SK-N-SH treated with all-trans-retinoic acid at 6 μM for 48 hours (cell line): Measurements from ENCODE around the gene XPOT.

Experiments
- CREB5 ChIP-seq: fragments of 250-450 bp; sonication (Bioruptor Pico); IDR thresholded peaks from 2 replicates; pipeline ENCODE4 v1.5.1; 2020; ENCODE audit warnings: low read depth, mild to moderate bottlenecking, moderate library complexity
- OSR1 ChIP-seq: fragments of 250-450 bp; sonication (Bioruptor Pico); IDR thresholded peaks from 2 replicates; pipeline ENCODE4 v1.8.0; 2022; ENCODE audit warnings: moderate library complexity, mild to moderate bottlenecking, inconsistent platforms
- TF ChIP-seq, protein P1 (sequence below): fragments of 250-450 bp; sonication (Bioruptor Pico); IDR thresholded peaks from 2 replicates; pipeline ENCODE4 v1.8.0; 2020; ENCODE audit warnings: mild to moderate bottlenecking, moderate library complexity, borderline replicate concordance

DNA sequence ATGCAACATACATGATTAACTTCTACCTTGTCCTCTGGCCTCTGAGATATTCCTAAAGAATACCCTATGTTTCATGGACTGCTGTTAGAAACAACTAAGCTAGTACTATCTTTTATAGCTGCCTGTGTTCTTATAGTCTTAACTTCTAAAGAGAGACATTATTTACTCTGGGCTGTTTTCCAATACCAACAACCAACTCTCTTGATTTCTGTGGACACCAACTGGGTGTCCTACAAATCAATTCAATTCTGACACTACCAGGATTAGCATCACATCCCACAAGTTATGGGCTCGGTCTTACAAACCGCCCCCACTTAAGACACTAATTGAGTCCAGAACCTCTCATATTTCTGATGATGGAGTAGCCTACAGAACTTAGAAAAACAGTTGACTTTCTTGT is 8.3 kb downstream of the XPOT start:
- TF ChIP-seq CREB5 (CRISPR knock-in tag) (no peak), OSR1 (no peak)
- TF ChIP-seq, protein P1, sequence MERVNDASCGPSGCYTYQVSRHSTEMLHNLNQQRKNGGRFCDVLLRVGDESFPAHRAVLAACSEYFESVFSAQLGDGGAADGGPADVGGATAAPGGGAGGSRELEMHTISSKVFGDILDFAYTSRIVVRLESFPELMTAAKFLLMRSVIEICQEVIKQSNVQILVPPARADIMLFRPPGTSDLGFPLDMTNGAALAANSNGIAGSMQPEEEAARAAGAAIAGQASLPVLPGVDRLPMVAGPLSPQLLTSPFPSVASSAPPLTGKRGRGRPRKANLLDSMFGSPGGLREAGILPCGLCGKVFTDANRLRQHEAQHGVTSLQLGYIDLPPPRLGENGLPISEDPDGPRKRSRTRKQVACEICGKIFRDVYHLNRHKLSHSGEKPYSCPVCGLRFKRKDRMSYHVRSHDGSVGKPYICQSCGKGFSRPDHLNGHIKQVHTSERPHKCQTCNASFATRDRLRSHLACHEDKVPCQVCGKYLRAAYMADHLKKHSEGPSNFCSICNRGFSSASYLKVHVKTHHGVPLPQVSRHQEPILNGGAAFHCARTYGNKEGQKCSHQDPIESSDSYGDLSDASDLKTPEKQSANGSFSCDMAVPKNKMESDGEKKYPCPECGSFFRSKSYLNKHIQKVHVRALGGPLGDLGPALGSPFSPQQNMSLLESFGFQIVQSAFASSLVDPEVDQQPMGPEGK: no peak
